WTC11 (cell line): ENCODE results near the gene YY1AP1. TPM values are rescaled to one million over a fixed set of nuclear protein-coding genes. Genes with fewer than 3 reads are reported as not detected.

ENCODE experiments used
- ESRRA ChIP-seq: sonication (generic); formaldehyde crosslinking; IDR thresholded peaks from 2 replicates; pipeline ENCODE4 v1.8.1; 2022; ENCODE audit warnings: mild to moderate bottlenecking, missing genetic modification reagents, borderline replicate concordance
- FOXK1 ChIP-seq: sonication (generic); formaldehyde crosslinking; IDR thresholded peaks from 2 replicates; pipeline ENCODE4 v1.8.0; 2022; ENCODE audit warnings: mild to moderate bottlenecking, moderate library complexity, missing genetic modification reagents
- HMGA2 ChIP-seq: fragments of 250-450 bp; sonication (Bioruptor Pico); IDR thresholded peaks from 2 replicates; pipeline ENCODE4 v1.4.0; 2021; ENCODE audit warnings: mild to moderate bottlenecking, moderate library complexity
- NFYB ChIP-seq: sonication (generic); formaldehyde crosslinking; conservative IDR thresholded peaks from 2 replicates; pipeline ENCODE4 v1.8.0; 2022; ENCODE audit warnings: low read depth, missing genetic modification reagents
- NR2C2 ChIP-seq: sonication (generic); formaldehyde crosslinking; IDR thresholded peaks from 2 replicates; pipeline ENCODE4 v1.8.0; 2022; ENCODE audit warnings: mild to moderate bottlenecking, missing genetic modification reagents
- ZBTB21 ChIP-seq: sonication (generic); formaldehyde crosslinking; IDR thresholded peaks from 2 replicates; pipeline ENCODE4 v1.8.1; 2023; ENCODE audit warnings: mild to moderate bottlenecking, missing genetic modification reagents, borderline replicate concordance
- ZNF219 ChIP-seq: sonication (generic); formaldehyde crosslinking; IDR thresholded peaks from 2 replicates; pipeline ENCODE4 v1.8.0; 2023; ENCODE audit warnings: missing genetic modification reagents, mild to moderate bottlenecking, borderline replicate concordance
- ZNF232 ChIP-seq: sonication (generic); formaldehyde crosslinking; IDR thresholded peaks from 2 replicates; pipeline ENCODE4 v1.8.0; 2022; ENCODE audit warnings: mild to moderate bottlenecking, missing genetic modification reagents
- total RNA-seq: library from RNA; stranded (reverse); gene quantifications from 3 replicates; pipeline ENCODE4 v1.2.3, GENCODE V29; 2021
- TF ChIP-seq, protein P1 (sequence below): fragments of 200-600 bp; IDR thresholded peaks from 2 replicates; pipeline ENCODE4 v1.8.0; 2022; ENCODE audit warnings: antibody characterized with exemption
- TF ChIP-seq, protein P2 (sequence below): sonication (generic); formaldehyde crosslinking; IDR thresholded peaks from 2 replicates; pipeline ENCODE4 v1.8.1; 2023; ENCODE audit warnings: mild to moderate bottlenecking, moderate library complexity, missing genetic modification reagents
- TF ChIP-seq, protein P3 (sequence below): sonication (generic); formaldehyde crosslinking; IDR thresholded peaks from 2 replicates; pipeline ENCODE4 v1.8.0; 2023; ENCODE audit warnings: mild to moderate bottlenecking, missing genetic modification reagents
- TF ChIP-seq, protein P4 (sequence below): sonication (generic); formaldehyde crosslinking; IDR thresholded peaks from 2 replicates; pipeline ENCODE4 v1.8.0; 2023; ENCODE audit warnings: missing genetic modification reagents, mild to moderate bottlenecking, borderline replicate concordance
- TF ChIP-seq, protein P5 (sequence below): fragments of 250-450 bp; sonication (Bioruptor Pico); IDR thresholded peaks from 2 replicates; pipeline ENCODE4 v1.9.0; 2021; ENCODE audit warnings: mild to moderate bottlenecking, borderline replicate concordance
- TF ChIP-seq, protein P6 (sequence below): sonication (generic); formaldehyde crosslinking; IDR thresholded peaks from 2 replicates; pipeline ENCODE4 v1.8.1; 2022; ENCODE audit warnings: mild to moderate bottlenecking, moderate library complexity, missing genetic modification reagents
- TF ChIP-seq, protein P7 (sequence below): sonication (generic); formaldehyde crosslinking; IDR thresholded peaks from 2 replicates; pipeline ENCODE4 v1.8.1; 2022; ENCODE audit warnings: low read depth, missing genetic modification reagents, borderline replicate concordance
- TF ChIP-seq, protein P8 (sequence below): fragments of 250-450 bp; sonication (Bioruptor Pico); IDR thresholded peaks from 2 replicates; pipeline ENCODE4 v1.9.0; 2021; ENCODE audit warnings: mild to moderate bottlenecking

Gene YY1AP1
- total RNA-seq, 1 experiment from 2014 or later: 45.0 TPM

DNA sequence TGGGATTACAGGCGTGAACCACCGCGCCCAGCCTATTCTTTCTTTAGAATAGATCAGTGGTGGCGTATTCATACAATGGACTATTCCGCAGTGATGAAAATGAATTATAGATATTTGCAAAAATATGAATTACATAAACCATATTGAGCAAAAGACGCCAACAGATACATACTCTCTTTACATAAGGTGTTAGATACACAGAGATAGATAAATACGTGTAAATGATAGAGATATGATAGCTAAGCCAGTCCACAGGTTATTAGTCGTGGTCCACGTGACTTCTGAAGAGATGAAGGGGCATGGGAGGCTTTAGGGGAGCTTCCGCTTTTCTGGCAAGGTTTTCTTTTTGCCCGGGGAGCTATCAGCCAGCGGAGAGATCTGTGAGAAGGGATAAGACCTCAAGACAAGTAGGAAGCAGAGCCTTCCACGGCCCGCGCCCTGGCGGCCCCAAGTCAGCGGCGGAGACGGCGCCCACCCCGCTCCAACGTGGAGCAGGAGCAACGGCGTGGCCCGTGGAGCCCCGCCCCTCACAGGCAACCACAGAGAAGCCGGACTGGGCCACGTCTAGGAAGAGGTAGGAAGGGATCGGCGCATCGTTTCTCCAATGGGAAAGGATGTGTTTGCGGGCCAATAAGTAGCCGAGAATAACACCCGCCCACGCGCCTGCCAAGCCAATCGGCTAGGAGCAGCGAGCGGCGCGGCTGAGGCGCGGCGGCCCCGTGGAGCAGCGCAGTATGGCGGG lies 78.9 kb downstream of the YY1AP1 start, which contains the start of gene MSTO1 (continued):
- TF ChIP-seq, protein P1, sequence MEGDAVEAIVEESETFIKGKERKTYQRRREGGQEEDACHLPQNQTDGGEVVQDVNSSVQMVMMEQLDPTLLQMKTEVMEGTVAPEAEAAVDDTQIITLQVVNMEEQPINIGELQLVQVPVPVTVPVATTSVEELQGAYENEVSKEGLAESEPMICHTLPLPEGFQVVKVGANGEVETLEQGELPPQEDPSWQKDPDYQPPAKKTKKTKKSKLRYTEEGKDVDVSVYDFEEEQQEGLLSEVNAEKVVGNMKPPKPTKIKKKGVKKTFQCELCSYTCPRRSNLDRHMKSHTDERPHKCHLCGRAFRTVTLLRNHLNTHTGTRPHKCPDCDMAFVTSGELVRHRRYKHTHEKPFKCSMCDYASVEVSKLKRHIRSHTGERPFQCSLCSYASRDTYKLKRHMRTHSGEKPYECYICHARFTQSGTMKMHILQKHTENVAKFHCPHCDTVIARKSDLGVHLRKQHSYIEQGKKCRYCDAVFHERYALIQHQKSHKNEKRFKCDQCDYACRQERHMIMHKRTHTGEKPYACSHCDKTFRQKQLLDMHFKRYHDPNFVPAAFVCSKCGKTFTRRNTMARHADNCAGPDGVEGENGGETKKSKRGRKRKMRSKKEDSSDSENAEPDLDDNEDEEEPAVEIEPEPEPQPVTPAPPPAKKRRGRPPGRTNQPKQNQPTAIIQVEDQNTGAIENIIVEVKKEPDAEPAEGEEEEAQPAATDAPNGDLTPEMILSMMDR: no peak
- TF ChIP-seq, protein P2, sequence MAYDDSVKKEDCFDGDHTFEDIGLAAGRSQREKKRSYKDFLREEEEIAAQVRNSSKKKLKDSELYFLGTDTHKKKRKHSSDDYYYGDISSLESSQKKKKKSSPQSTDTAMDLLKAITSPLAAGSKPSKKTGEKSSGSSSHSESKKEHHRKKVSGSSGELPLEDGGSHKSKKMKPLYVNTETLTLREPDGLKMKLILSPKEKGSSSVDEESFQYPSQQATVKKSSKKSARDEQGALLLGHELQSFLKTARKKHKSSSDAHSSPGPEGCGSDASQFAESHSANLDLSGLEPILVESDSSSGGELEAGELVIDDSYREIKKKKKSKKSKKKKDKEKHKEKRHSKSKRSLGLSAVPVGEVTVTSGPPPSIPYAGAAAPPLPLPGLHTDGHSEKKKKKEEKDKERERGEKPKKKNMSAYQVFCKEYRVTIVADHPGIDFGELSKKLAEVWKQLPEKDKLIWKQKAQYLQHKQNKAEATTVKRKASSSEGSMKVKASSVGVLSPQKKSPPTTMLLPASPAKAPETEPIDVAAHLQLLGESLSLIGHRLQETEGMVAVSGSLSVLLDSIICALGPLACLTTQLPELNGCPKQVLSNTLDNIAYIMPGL (CRISPR knock-in tag): no peak
- TF ChIP-seq HMGA2 (CRISPR knock-in tag) (no peak), NFYB (peak; percentile 75), ESRRA (CRISPR knock-in tag) (no peak), NR2C2 (CRISPR knock-in tag) (no peak), ZNF232 (CRISPR knock-in tag) (no peak), ZBTB21 (CRISPR knock-in tag) (no peak), ZNF219 (no peak), FOXK1 (CRISPR knock-in tag) (peak; percentile 68)
- TF ChIP-seq, protein P3, sequence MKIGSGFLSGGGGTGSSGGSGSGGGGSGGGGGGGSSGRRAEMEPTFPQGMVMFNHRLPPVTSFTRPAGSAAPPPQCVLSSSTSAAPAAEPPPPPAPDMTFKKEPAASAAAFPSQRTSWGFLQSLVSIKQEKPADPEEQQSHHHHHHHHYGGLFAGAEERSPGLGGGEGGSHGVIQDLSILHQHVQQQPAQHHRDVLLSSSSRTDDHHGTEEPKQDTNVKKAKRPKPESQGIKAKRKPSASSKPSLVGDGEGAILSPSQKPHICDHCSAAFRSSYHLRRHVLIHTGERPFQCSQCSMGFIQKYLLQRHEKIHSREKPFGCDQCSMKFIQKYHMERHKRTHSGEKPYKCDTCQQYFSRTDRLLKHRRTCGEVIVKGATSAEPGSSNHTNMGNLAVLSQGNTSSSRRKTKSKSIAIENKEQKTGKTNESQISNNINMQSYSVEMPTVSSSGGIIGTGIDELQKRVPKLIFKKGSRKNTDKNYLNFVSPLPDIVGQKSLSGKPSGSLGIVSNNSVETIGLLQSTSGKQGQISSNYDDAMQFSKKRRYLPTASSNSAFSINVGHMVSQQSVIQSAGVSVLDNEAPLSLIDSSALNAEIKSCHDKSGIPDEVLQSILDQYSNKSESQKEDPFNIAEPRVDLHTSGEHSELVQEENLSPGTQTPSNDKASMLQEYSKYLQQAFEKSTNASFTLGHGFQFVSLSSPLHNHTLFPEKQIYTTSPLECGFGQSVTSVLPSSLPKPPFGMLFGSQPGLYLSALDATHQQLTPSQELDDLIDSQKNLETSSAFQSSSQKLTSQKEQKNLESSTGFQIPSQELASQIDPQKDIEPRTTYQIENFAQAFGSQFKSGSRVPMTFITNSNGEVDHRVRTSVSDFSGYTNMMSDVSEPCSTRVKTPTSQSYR: no peak
- TF ChIP-seq, protein P4, sequence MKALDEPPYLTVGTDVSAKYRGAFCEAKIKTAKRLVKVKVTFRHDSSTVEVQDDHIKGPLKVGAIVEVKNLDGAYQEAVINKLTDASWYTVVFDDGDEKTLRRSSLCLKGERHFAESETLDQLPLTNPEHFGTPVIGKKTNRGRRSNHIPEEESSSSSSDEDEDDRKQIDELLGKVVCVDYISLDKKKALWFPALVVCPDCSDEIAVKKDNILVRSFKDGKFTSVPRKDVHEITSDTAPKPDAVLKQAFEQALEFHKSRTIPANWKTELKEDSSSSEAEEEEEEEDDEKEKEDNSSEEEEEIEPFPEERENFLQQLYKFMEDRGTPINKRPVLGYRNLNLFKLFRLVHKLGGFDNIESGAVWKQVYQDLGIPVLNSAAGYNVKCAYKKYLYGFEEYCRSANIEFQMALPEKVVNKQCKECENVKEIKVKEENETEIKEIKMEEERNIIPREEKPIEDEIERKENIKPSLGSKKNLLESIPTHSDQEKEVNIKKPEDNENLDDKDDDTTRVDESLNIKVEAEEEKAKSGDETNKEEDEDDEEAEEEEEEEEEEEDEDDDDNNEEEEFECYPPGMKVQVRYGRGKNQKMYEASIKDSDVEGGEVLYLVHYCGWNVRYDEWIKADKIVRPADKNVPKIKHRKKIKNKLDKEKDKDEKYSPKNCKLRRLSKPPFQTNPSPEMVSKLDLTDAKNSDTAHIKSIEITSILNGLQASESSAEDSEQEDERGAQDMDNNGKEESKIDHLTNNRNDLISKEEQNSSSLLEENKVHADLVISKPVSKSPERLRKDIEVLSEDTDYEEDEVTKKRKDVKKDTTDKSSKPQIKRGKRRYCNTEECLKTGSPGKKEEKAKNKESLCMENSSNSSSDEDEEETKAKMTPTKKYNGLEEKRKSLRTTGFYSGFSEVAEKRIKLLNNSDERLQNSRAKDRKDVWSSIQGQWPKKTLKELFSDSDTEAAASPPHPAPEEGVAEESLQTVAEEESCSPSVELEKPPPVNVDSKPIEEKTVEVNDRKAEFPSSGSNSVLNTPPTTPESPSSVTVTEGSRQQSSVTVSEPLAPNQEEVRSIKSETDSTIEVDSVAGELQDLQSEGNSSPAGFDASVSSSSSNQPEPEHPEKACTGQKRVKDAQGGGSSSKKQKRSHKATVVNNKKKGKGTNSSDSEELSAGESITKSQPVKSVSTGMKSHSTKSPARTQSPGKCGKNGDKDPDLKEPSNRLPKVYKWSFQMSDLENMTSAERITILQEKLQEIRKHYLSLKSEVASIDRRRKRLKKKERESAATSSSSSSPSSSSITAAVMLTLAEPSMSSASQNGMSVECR (CRISPR knock-in tag): 0 out of 2 replicates have a peak, but pooled peaks have one; percentile 17
- TF ChIP-seq, protein P5, sequence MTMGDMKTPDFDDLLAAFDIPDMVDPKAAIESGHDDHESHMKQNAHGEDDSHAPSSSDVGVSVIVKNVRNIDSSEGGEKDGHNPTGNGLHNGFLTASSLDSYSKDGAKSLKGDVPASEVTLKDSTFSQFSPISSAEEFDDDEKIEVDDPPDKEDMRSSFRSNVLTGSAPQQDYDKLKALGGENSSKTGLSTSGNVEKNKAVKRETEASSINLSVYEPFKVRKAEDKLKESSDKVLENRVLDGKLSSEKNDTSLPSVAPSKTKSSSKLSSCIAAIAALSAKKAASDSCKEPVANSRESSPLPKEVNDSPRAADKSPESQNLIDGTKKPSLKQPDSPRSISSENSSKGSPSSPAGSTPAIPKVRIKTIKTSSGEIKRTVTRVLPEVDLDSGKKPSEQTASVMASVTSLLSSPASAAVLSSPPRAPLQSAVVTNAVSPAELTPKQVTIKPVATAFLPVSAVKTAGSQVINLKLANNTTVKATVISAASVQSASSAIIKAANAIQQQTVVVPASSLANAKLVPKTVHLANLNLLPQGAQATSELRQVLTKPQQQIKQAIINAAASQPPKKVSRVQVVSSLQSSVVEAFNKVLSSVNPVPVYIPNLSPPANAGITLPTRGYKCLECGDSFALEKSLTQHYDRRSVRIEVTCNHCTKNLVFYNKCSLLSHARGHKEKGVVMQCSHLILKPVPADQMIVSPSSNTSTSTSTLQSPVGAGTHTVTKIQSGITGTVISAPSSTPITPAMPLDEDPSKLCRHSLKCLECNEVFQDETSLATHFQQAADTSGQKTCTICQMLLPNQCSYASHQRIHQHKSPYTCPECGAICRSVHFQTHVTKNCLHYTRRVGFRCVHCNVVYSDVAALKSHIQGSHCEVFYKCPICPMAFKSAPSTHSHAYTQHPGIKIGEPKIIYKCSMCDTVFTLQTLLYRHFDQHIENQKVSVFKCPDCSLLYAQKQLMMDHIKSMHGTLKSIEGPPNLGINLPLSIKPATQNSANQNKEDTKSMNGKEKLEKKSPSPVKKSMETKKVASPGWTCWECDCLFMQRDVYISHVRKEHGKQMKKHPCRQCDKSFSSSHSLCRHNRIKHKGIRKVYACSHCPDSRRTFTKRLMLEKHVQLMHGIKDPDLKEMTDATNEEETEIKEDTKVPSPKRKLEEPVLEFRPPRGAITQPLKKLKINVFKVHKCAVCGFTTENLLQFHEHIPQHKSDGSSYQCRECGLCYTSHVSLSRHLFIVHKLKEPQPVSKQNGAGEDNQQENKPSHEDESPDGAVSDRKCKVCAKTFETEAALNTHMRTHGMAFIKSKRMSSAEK (CRISPR knock-in tag): no peak
- TF ChIP-seq, protein P6, sequence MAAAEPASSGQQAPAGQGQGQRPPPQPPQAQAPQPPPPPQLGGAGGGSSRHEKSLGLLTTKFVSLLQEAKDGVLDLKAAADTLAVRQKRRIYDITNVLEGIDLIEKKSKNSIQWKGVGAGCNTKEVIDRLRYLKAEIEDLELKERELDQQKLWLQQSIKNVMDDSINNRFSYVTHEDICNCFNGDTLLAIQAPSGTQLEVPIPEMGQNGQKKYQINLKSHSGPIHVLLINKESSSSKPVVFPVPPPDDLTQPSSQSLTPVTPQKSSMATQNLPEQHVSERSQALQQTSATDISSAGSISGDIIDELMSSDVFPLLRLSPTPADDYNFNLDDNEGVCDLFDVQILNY (CRISPR knock-in tag): no peak
- TF ChIP-seq, protein P7, sequence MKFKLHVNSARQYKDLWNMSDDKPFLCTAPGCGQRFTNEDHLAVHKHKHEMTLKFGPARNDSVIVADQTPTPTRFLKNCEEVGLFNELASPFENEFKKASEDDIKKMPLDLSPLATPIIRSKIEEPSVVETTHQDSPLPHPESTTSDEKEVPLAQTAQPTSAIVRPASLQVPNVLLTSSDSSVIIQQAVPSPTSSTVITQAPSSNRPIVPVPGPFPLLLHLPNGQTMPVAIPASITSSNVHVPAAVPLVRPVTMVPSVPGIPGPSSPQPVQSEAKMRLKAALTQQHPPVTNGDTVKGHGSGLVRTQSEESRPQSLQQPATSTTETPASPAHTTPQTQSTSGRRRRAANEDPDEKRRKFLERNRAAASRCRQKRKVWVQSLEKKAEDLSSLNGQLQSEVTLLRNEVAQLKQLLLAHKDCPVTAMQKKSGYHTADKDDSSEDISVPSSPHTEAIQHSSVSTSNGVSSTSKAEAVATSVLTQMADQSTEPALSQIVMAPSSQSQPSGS: no peak
- TF ChIP-seq, protein P8, sequence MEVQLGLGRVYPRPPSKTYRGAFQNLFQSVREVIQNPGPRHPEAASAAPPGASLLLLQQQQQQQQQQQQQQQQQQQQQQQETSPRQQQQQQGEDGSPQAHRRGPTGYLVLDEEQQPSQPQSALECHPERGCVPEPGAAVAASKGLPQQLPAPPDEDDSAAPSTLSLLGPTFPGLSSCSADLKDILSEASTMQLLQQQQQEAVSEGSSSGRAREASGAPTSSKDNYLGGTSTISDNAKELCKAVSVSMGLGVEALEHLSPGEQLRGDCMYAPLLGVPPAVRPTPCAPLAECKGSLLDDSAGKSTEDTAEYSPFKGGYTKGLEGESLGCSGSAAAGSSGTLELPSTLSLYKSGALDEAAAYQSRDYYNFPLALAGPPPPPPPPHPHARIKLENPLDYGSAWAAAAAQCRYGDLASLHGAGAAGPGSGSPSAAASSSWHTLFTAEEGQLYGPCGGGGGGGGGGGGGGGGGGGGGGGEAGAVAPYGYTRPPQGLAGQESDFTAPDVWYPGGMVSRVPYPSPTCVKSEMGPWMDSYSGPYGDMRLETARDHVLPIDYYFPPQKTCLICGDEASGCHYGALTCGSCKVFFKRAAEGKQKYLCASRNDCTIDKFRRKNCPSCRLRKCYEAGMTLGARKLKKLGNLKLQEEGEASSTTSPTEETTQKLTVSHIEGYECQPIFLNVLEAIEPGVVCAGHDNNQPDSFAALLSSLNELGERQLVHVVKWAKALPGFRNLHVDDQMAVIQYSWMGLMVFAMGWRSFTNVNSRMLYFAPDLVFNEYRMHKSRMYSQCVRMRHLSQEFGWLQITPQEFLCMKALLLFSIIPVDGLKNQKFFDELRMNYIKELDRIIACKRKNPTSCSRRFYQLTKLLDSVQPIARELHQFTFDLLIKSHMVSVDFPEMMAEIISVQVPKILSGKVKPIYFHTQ (CRISPR knock-in tag): no peak
